ENCODE results near the gene LAMP2. TPM values are rescaled to one million over a fixed set of nuclear protein-coding genes. Genes with fewer than 3 reads are reported as not detected.

The LAMP2 gene
- total RNA-seq, 1 experiment from 2014 or later = 132 TPM

- H3K27ac Mint-ChIP-seq (ENCODE audit: unreplicated experiment) = no peak overlapping the region
- CTCF ChIA-PET = interaction anchor here (0.9 to 2.0 kb wide), 4 partner anchors 65 to 105 kb away, joined by 4 to 8 read pairs (median 4); no protein-coding TSS in a partner anchor
- intact Hi-C loops (cut with micrococcal nuclease; ENCODE audit: unreplicated experiment) = loop anchor here (1.0 to 2.0 kb wide), 2 partner anchors 72 to 95 kb away; no protein-coding TSS in a partner anchor
- peaks cover 10% of the 10 kb centered on the region for H3K4me1 Mint-ChIP-seq (ENCODE audit: low read depth, unreplicated experiment)
- BruUV-seq (replicated peaks) = no TSS peak
- H3K27me3 Mint-ChIP-seq (ENCODE audit: unreplicated experiment) = peaks cover 9% of the 10 kb centered on the region
- H3K9me3 Mint-ChIP-seq (ENCODE audit: low read depth, unreplicated experiment) = no peaks in the 10 kb centered on the region
- TF ChIP-seq CTCF (IDR thresholded peaks at IDR 0.05; ENCODE audit: unreplicated experiment) = peak; percentile 43
- peaks cover 4% of the 10 kb centered on the region for H3K36me3 Mint-ChIP-seq (ENCODE audit: insufficient read depth, unreplicated experiment)
- DNase-seq = peak; percentile 43
- no peak overlapping the region for H3K4me3 Mint-ChIP-seq (ENCODE audit: low read depth, unreplicated experiment)
Measured at GRCh38 chrX:120380699-120381098, 88.4 kb downstream of the LAMP2 start.

GRCh38 chrX:120379937-120380681 is 89.0 kb downstream of the LAMP2 start:
- no peak for TF ChIP-seq CTCF (IDR thresholded peaks at IDR 0.05; ENCODE audit: unreplicated experiment)
- Mint-ChIP-seq H3K4me3 (ENCODE audit: low read depth, unreplicated experiment) (no peak overlapping the region), H3K4me1 (ENCODE audit: low read depth, unreplicated experiment) (peaks cover 10% of the 10 kb centered on the region), H3K27ac (ENCODE audit: unreplicated experiment) (no peak overlapping the region), H3K27me3 (ENCODE audit: unreplicated experiment) (peaks cover 9% of the 10 kb centered on the region), H3K9me3 (ENCODE audit: low read depth, unreplicated experiment) (no peaks in the 10 kb centered on the region), H3K36me3 (ENCODE audit: insufficient read depth, unreplicated experiment) (peaks cover 4% of the 10 kb centered on the region)
- CTCF ChIA-PET = interaction anchor here (1.3 to 2.0 kb wide), 3 partner anchors 64 to 106 kb away, joined by 4 to 8 read pairs (median 4); no protein-coding TSS in a partner anchor
- intact Hi-C loops (cut with micrococcal nuclease; ENCODE audit: unreplicated experiment) = loop anchor here (1.0 to 2.0 kb wide), 2 partner anchors 73 to 95 kb away; no protein-coding TSS in a partner anchor
- BruUV-seq (replicated peaks) = no TSS peak
- DNase-seq = no peak

- peaks cover 4% of the 10 kb centered on the region for H3K36me3 Mint-ChIP-seq (ENCODE audit: insufficient read depth, unreplicated experiment)
- no peak for DNase-seq
- H3K4me1 Mint-ChIP-seq (ENCODE audit: low read depth, unreplicated experiment) = peaks cover 10% of the 10 kb centered on the region
- intact Hi-C loops (cut with micrococcal nuclease; ENCODE audit: unreplicated experiment) = no loop called here
- TF ChIP-seq CTCF (IDR thresholded peaks at IDR 0.05; ENCODE audit: unreplicated experiment) = no peak
- H3K27ac Mint-ChIP-seq (ENCODE audit: unreplicated experiment) = no peak overlapping the region
- no peaks in the 10 kb centered on the region for H3K9me3 Mint-ChIP-seq (ENCODE audit: low read depth, unreplicated experiment)
- H3K4me3 Mint-ChIP-seq (ENCODE audit: low read depth, unreplicated experiment) = no peak overlapping the region
- no TSS peak for BruUV-seq (replicated peaks)
- CTCF ChIA-PET = no interaction called here
- peaks cover 4% of the 10 kb centered on the region for H3K27me3 Mint-ChIP-seq (ENCODE audit: unreplicated experiment)
Measured at GRCh38 chrX:120378570-120378969, 90.5 kb downstream of the LAMP2 start.

Other genes with a start within 250 kb of the LAMP2 start
- gene ZBTB33, start 218.5 kb downstream of the LAMP2 start, total RNA-seq (2022) = 22.7 and 24.9 TPM in 2 replicates
- gene TMEM255A, start 157.8 kb downstream of the LAMP2 start, total RNA-seq (2022) = not detected in 2 replicates
- gene ATP1B4, start 107.2 kb downstream of the LAMP2 start, total RNA-seq (2022) = not detected in 2 replicates
- gene CUL4B, start 91.7 kb upstream of the LAMP2 start, total RNA-seq (2022) = 32.8 and 35.2 TPM in 2 replicates
- 64.7 and 67.7 TPM in 2 replicates for gene MCTS1, start 134.8 kb upstream of the LAMP2 start, total RNA-seq (2022)
- gene C1GALT1C1, start 160.8 kb upstream of the LAMP2 start, total RNA-seq (2022) = 25.0 and 26.8 TPM in 2 replicates